GM18519 (cell line): ENCODE results near the gene DONSON.
"Not testable (repeated sequence)": the region's sequence is repeated elsewhere in the genome, so short reads cannot be mapped to it uniquely, and the experiment has no call there.

Experiments used
- ATAC-seq: cut with Tn5 transposase; IDR thresholded peaks from one replicate; pipeline ENCODE4 v1.9.1; 2021; ENCODE audit warnings: mild to moderate bottlenecking, moderate library complexity; ENCODE audit not compliant: unreplicated experiment, low FRiP score

The DONSON gene

GRCh38 chr21:33588485-33589335, at the start of gene DONSON:
Gene DONSON, minus strand, starts transcription at chr21:33588684. Its CDS starts 43 bp downstream, at chr21:33588641.
- peak; percentile 80 for ATAC-seq

GRCh38 chr21:33634254-33634653, 45.8 kb upstream of the DONSON start:
- no peak for ATAC-seq

GRCh38 chr21:33626151-33626550, 37.7 kb upstream of the DONSON start:
- not testable (repeated sequence) for ATAC-seq

- ATAC-seq, result no peak
Measured at GRCh38 chr21:33622253-33622652, 33.8 kb upstream of the DONSON start.

GRCh38 chr21:33619726-33620125, 31.2 kb upstream of the DONSON start:
- no peak for ATAC-seq

- ATAC-seq, result no peak
Measured at GRCh38 chr21:33618407-33618806, 29.9 kb upstream of the DONSON start.

DNA sequence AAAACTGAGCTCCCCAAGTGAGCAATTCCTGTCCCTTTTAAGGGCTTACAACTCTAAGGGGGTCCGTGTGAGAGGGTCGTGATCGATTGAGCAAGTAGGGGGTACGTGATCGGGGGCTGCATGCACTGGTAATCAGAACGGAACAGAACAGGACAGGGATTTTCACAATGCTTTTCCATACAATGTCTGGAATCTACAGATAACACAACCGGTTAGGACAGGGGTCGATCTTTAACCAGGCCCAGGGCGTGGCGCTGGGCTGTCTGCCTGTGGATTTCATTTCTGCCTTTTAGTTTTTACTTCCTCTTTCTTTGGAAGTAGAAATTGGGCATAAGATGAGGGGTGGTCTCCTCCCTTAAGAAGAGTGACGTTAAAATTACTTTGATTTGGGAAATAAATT, 29.1 kb upstream of the DONSON start:
- not testable (repeated sequence) for ATAC-seq

GRCh38 chr21:33611006-33611744, 22.7 kb upstream of the DONSON start:
- ATAC-seq, result no peak

DNA sequence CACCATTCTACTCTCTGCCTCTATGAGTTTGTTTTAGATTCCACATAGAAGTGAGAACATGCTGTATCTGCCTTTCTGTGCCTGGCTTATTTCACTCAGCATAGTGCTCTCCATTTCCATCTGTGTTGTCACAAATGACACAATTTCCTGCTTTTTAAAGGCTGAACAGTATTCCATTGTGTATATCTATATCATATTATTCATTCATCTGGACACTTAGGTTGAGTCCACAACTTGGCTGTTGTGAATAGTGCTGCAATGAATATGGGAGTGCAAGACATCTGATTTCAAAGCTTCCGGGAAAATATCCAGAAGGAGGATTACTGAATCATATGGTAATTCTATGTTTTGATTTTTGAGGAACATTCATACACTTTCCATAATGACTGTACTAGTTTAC, 20.1 kb upstream of the DONSON start:
- ATAC-seq, result no peak

- ATAC-seq, result no peak
Measured at GRCh38 chr21:33598051-33598450, 9.6 kb upstream of the DONSON start.

- ATAC-seq, result peak; percentile 21
Measured at GRCh38 chr21:33587792-33588484, 546 bp downstream of the DONSON start.

DNA sequence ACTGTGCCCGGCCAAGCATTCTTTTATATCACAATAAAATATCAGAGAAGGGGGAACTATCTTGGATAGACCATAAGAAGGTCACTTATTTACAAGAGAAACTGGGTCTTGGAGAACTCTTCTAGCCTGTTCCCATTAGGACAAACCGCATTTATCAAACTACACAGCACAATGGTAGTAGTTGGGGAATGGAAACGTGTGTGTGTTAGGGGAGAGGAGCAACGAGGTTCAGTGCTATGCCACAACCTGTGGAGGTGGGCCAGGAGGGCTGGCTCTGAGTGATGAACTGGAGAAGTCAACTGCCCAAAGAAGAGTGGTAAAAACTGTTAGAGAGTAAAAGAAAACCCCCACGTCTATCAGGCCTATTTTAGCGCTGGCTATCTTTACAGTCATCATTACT, 1.6 kb downstream of the DONSON start:
- ATAC-seq, result no peak

DNA sequence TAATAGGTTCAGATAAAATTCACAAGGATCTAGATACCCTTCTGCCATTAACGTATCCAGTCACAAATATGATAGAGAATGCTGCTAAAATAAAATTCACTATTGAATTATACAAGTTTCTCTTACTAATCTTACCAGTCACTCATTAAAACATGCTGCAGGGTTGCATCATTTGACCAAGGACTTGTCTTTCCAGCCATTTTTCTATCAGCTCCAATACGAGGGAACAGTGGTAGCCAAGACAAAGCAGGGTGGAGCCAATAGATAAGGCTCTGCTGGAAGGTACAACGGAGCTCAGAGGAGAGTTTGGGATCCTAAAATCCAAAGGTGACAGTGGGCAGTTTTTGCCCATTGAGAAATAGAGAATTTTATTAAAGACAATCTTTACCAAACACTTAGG, 4.0 kb downstream of the DONSON start:
- ATAC-seq, result no peak

- no peak for ATAC-seq
Measured at GRCh38 chr21:33578959-33579542, 9.4 kb downstream of the DONSON start.

GRCh38 chr21:33578214-33578613, 10.3 kb downstream of the DONSON start:
- no peak for ATAC-seq

DNA sequence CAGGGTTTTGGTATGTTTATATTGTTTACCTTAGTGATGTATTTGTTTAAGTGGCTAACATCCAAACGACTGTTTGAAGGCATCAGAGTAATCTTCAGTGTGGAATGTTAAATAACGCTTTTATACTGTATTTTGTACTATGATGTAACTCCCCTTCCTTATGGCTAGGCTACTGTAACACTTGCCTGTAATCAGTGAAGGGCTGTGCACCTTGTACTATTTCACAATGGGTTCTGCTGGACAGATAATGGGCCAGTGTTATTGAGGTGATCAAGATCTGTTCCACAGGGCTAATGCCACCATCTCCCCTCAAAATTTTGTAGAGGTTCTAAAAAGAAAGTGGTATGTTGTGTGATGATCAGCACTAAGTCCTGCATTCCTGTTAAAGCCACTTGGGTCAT, 11.7 kb downstream of the DONSON start:
- ATAC-seq, result not testable (repeated sequence)

DNA sequence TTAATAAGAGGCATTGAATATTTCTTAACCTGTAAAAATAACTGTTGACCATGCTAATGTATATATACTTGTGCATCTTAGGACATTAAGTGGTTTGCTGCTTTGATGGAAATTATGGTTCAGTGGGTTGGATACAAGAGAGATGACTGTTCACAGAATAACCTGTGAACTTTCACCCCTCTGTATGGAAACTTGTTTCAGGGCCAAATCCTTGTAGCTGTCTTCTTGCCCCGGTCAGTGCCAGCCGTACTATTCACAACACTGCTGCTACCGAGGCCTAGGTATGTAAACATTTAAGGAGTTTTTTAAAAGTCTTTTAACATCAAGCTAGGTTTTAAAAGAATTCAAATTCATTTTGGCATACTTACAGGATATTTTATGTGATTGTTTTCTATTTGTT, 16.1 kb downstream of the DONSON start:
- no peak for ATAC-seq

GRCh38 chr21:33569991-33570390, 18.5 kb downstream of the DONSON start:
- no peak for ATAC-seq

GRCh38 chr21:33568448-33568847, 20.0 kb downstream of the DONSON start:
- ATAC-seq, result no peak

- no peak for ATAC-seq
Measured at GRCh38 chr21:33567914-33568313, 20.6 kb downstream of the DONSON start.

DNA sequence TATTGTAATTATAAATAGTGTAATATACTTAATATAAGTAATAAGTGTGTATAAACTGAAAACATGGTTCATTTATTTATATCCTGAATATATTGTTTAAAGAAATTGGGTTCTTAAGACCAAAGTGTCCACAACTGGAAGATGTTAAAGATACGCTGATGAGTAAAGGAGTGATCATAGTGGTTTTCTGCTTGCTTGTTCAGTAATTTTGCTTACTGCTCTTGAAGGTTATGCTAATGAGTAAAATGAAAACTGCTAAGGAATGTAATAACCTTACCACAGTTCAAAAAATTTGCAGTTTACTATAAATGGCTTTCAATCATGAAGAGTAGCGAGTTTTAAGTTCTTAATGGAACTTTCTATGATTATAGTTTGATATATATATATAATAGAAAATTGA, 22.0 kb downstream of the DONSON start:
- ATAC-seq, result no peak
